GM21381 (cell line): Measurements from ENCODE around the gene SLC5A8.

ENCODE experiments used
- ATAC-seq: cut with Tn5 transposase; IDR thresholded peaks from one replicate; pipeline ENCODE4 v1.9.1; 2021; ENCODE audit warnings: mild to moderate bottlenecking, moderate library complexity; ENCODE audit not compliant: unreplicated experiment

SLC5A8 gene

GRCh38 chr12:101209319-101210302 lies at the start of gene SLC5A8:
TSS of gene SLC5A8 (minus strand) at chr12:101210238. CDS start at chr12:101209848, 390 bp downstream.
- no peak for ATAC-seq

- no peak for ATAC-seq
Observed at GRCh38 chr12:101257357-101257756, 47.3 kb upstream of the SLC5A8 start.

GRCh38 chr12:101256266-101256665 lies 46.2 kb upstream of the SLC5A8 start:
- ATAC-seq = no peak

- no peak for ATAC-seq
Observed at GRCh38 chr12:101243616-101244015, 33.6 kb upstream of the SLC5A8 start.

DNA sequence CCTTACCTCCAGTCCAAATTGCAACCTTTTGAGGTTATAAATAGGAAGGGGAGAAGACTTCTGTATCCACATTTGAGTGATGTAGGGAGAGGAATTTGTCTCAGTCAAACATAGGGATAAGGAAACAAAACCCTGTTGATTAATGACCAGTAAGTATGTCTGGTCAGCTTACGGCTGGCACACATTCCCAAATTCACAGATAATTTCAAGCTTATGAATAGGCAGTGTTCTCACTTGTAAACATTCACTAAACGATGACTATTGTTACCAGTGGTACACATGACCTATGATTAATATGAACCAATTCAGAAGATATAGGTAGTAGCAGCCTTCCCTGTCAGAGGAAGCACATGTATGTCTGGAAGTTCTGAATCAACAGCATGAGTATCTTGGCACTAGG lies 33.0 kb upstream of the SLC5A8 start:
- no peak for ATAC-seq

DNA sequence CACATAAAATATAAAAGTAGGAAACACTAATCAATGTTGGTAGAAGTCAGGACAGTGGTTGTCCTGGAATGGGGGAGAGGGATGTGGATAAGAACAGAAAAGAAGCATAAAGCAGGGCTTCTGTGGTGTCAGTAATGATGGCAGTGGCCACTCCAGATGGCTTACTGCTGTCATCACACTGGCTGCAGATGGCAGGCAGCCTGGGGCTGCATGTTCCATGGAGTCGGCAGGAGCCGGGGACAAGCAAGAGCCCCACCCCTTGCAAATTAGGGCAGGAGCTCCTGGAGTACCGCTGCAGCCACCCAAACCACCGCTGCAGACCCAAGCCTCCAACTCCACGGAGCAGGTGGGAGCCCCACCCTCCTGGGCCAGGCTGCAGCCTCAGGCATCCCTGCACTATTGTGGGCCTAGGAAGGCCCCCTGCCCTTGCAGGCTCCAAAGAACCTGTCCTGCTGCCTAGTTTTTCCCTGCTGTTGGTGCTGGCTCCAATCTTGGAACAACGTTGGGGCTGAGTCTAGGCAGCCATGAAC lies 28.8 kb upstream of the SLC5A8 start:
- ATAC-seq = no peak

GRCh38 chr12:101238306-101238705 lies 28.3 kb upstream of the SLC5A8 start:
- ATAC-seq = no peak

- ATAC-seq = no peak
Observed at GRCh38 chr12:101235686-101236085, 25.6 kb upstream of the SLC5A8 start.

DNA sequence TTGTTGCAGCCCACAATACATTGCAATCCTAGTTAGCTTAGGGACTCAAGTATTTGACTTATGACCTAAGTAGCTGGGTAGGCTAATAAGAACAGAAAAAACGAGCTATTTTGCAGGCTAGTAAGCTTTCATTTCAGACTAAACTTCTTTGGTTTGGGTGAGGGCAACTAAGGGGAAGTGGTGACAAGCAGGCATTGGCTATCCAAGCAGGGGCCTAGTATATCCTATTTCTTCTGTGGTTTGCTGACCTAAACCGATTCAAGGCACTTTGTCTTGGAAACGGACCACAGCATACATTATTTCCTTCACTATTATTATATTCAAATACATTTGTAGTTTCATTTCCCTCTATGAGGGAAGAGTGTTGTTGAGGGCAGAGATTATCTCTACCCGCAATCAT lies 21.6 kb upstream of the SLC5A8 start:
- ATAC-seq = no peak

DNA sequence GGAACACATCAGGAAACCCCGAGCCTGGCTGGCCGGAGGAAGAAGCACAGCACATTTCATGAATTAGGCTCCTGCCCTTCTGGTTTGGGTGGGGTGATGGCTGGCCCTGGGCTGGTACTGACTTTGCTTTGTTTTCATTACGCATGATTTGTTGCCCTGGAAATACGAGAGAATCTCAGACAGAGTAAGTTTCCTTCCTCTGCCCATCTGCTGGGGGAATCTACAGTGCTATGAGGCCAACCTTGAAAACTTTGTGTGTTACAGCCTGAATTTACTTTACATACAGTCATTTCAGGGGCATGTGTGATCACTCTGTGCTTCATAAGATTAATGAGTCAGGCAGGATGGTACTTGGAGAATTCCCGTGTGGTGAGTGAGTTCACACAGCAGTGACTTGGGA lies 20.5 kb upstream of the SLC5A8 start:
- no peak for ATAC-seq

DNA sequence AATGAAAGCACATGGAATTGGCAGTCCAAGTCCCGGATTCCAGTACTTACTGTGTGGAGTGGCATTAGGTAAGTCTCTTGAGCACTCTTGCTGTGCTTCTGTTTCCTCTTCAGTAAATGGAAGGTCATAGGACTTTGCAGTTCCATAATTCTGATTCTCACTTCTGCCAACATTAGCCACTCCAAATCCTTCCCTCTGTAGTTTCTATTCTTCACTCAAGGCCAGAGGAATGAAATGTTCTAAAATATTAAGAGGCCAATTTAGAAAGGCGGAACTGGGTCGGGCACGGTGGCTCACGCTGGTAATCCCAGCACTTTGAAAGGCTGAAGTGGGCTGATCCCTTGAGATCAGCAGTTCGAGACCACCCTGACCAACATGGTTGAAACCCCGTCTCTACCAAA lies 19.8 kb upstream of the SLC5A8 start:
- ATAC-seq = no peak

- no peak for ATAC-seq
Observed at GRCh38 chr12:101221301-101221700, 11.3 kb upstream of the SLC5A8 start.

DNA sequence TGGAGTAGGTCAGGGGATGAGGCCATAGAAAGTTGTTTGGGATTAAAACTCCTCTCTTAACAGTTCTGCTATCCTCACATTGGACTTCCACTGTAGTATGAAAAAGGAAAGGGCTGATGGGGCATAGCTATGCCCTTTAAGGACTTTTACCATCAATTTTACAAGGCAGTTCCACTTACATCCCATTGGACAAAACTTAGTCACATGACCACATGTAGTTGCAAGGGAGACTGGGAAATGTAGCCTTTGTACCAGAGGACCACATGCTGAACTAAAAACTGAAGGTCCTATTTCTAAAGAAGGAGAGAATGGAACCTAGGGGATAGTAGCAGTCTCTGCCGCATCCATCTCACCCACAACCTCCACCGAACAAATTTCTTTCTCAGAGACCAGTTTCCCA lies 6.8 kb upstream of the SLC5A8 start:
- ATAC-seq = no peak

- no peak for ATAC-seq
Observed at GRCh38 chr12:101207086-101207780, 2.8 kb downstream of the SLC5A8 start.

- no peak for ATAC-seq
Observed at GRCh38 chr12:101204602-101205304, 5.3 kb downstream of the SLC5A8 start.

DNA sequence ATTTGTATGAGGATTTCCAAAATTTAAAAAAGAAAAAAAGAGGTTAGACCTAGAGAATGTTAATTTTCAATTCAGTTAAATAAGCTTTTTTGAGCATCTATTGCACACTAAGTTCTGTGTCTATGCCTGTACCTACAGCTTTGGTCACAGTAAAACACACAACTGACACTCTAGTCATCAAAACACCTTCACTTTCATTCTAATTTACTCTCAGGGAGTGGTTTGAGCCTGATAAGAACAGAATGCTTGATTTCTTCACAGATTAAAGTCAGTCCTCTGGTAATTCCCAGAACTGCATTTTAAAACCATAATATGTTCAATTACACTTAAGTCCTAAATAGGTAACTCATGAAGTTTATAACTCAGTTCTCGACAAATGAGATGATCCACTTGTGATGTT lies 9.2 kb downstream of the SLC5A8 start:
- no peak for ATAC-seq

- no peak for ATAC-seq
Observed at GRCh38 chr12:101200145-101200544, 9.9 kb downstream of the SLC5A8 start.

GRCh38 chr12:101186291-101186690 lies 23.7 kb downstream of the SLC5A8 start:
- ATAC-seq = no peak

GRCh38 chr12:101181776-101182175 lies 28.3 kb downstream of the SLC5A8 start:
- no peak for ATAC-seq

DNA sequence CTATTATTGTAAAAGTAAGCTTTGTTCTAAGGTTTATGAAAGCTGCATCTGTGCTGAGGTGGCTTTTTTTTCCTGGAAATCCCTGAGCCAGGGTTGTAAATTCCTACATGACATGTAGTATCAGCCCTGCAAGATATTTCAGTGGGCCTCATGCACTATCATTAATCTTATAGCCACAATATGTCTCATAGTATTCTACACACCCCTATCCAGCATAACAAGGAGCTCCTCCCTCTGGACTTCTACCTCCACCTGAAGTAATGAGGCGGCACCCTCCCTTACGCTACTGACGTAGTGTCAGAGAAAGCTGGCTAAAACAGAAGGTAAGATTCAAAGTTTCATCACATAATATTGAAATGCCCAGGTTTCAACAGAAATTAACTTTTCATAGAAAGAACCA lies 35.5 kb downstream of the SLC5A8 start:
- ATAC-seq = no peak

- ATAC-seq = no peak
Observed at GRCh38 chr12:101173197-101173749, 36.8 kb downstream of the SLC5A8 start.
